Mesothelial cell of epicardium (in vitro differentiated cells): ENCODE results near the gene DYNC2H1. TPM values are rescaled to one million over a fixed set of nuclear protein-coding genes. Genes with fewer than 3 reads are reported as not detected.
A peak's percentile ranks its signal among the peaks of the same experiment; 100 is the strongest.

Experiments
- DNase-seq, 2 experiments: peaks; one replicate each; pipeline ENCODE4 v3.0.0; 2021; ENCODE audit warnings: low spot score in 2 of 2; ENCODE audit not compliant: unreplicated experiment in 2 of 2
- H3K27ac Mint-ChIP-seq: 2 replicates; pipeline ENCODE4 v1.8.0; 2021; ENCODE audit warnings: mixed read lengths
- H3K27me3 Mint-ChIP-seq: 2 replicates; pipeline ENCODE4 v1.8.0; 2021; ENCODE audit warnings: low read depth, mixed read lengths
- H3K36me3 Mint-ChIP-seq: 2 replicates; pipeline ENCODE4 v1.8.0; 2021; ENCODE audit warnings: mixed read lengths
- H3K4me1 Mint-ChIP-seq: 2 replicates; pipeline ENCODE4 v1.8.0; 2021; ENCODE audit warnings: mixed read lengths
- H3K4me3 Mint-ChIP-seq: 2 replicates; pipeline ENCODE4 v1.8.0; 2021; ENCODE audit warnings: mild to moderate bottlenecking, moderate library complexity, mixed read lengths
- H3K9me3 Mint-ChIP-seq: 2 replicates; pipeline ENCODE4 v1.8.0; 2021; ENCODE audit warnings: mixed read lengths
- total RNA-seq: library from RNA; stranded (reverse); gene quantifications from 3 replicates; pipeline ENCODE4 v1.2.1, GENCODE V29; 2021
- TF ChIP-seq, protein P1 (sequence below): fragments of 200-600 bp; sonication (generic); IDR thresholded peaks from one replicate; pipeline ENCODE4 v1.5.0; 2021; ENCODE audit warnings: antibody characterized with exemption; ENCODE audit not compliant: unreplicated experiment

The DYNC2H1 gene
- total RNA-seq, 1 donor from 2014 or later: 18.0 TPM

DNA sequence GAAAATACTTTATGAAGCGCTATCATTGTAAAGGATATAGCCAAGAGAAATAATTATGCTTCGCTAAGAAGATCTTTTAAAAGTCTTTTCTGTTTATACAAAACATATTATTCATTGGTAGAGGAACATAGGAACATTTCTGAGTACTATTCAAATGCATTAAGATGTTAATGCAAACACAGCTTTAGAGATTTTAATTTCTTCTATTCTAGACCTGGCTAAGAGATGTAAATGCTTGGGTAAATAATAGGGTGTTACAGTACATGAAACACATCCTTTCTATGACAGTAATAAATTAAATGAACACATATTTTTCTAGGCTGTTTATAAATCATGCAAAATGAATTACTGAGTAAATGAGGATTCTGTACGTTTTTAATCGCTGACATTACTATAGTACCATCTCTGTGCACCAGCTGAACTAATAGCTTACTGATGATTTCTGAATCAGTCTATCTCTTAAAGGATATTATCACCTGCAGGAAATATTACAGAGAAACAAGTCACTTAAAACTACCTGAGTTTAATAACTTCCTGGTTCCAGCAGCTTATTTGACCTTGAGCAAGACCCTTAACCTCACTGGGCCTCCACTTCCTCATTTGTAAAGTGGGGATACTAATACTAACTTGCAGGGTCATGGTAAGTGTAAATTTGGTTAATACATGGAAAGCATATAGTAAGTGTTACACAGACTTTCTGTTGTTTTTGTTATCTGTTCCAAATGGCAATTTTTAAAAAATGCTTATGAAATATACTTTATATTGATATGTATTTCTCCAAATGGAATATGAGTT is 344.9 kb downstream of the DYNC2H1 start:
- DNase-seq: no peak
- TF ChIP-seq, protein P1, sequence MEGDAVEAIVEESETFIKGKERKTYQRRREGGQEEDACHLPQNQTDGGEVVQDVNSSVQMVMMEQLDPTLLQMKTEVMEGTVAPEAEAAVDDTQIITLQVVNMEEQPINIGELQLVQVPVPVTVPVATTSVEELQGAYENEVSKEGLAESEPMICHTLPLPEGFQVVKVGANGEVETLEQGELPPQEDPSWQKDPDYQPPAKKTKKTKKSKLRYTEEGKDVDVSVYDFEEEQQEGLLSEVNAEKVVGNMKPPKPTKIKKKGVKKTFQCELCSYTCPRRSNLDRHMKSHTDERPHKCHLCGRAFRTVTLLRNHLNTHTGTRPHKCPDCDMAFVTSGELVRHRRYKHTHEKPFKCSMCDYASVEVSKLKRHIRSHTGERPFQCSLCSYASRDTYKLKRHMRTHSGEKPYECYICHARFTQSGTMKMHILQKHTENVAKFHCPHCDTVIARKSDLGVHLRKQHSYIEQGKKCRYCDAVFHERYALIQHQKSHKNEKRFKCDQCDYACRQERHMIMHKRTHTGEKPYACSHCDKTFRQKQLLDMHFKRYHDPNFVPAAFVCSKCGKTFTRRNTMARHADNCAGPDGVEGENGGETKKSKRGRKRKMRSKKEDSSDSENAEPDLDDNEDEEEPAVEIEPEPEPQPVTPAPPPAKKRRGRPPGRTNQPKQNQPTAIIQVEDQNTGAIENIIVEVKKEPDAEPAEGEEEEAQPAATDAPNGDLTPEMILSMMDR: no peak
- no peaks in the 10 kb centered on the region for H3K27me3 Mint-ChIP-seq
- peaks cover 2% of the 10 kb centered on the region for H3K36me3 Mint-ChIP-seq
- no peaks in the 10 kb centered on the region for H3K9me3 Mint-ChIP-seq
- no peaks in the 10 kb centered on the region for H3K4me1 Mint-ChIP-seq
- no peak overlapping the region for H3K4me3 Mint-ChIP-seq
- H3K27ac Mint-ChIP-seq: no peak overlapping the region

DNA sequence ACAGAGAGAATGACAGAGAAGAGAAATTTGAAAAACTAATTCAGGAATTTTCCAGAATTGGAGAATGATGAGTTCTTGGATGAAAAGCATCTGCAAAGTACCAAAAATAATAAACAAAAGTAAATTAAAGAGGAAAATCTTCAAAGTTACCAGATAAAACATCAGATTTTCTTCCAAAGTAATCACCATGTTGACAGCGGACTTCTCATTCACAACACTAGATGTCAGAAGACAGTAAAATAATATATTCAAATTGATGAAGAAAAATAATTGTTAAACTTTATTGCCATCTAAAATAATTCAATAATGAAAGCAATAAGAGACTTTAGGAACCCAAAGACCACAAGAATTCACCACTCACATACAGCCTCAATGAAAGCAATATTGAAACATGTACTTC is 355.2 kb downstream of the DYNC2H1 start:
- Mint-ChIP-seq H3K4me3 (no peak overlapping the region), H3K27me3 (no peaks in the 10 kb centered on the region), H3K4me1 (peaks cover 3% of the 10 kb centered on the region), H3K27ac (no peak overlapping the region), H3K36me3 (peaks cover 1% of the 10 kb centered on the region), H3K9me3 (no peaks in the 10 kb centered on the region)
- no peak for DNase-seq
- TF ChIP-seq, protein P1: no peak

DNA sequence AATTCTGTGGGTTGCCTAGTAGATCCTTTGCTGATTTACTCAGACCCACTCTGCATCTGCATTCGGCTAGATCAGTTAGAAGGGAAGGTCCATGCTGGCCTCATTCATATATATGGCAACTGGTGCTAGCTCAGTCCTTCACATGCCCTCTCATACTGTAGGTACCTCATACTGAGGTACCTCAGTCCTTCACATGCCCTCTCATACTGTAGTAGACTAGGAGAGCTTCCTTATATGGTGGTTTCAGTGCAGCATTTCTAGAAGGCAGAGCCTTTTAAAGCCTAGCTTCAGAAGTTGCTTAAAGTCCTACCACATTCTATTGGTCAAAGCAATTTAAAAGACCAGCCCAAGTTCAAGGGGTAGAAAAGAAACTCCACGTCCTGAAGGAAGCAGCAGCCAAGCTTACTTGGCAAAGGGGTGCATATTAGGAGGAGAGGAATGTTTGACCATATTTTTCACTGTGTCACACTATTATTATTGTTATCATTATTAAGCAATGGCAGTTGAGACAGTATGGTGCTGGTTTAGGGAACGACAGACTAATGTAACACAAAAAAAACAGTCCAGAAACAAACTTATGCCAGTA is 356.4 kb downstream of the DYNC2H1 start:
- DNase-seq: no peak
- H3K9me3 Mint-ChIP-seq: no peaks in the 10 kb centered on the region
- no peak overlapping the region for H3K4me3 Mint-ChIP-seq
- H3K27me3 Mint-ChIP-seq: no peaks in the 10 kb centered on the region
- no peaks in the 10 kb centered on the region for H3K36me3 Mint-ChIP-seq
- peaks cover 3% of the 10 kb centered on the region for H3K4me1 Mint-ChIP-seq
- H3K27ac Mint-ChIP-seq: no peak overlapping the region
- TF ChIP-seq, protein P1: no peak

DNA sequence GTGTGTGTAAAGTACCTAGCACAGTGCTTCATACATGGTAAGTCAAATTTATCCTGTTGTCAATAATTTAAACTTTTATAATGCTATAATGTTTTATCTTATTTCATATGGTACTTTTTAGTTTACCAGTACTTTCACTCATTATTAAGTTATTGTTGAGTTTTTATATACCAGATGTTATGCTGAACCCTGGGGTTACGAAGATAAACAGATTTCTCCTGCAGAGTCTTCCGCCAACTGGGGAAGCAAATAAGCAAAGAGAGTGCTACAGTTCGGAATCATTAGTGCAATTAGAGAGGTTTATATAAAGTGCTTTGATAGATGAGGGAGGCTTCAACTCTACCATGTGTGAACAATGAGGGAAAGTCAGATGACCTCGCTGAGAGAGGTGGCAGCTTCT is 362.3 kb downstream of the DYNC2H1 start:
- Mint-ChIP-seq H3K4me1 (peaks cover 16% of the 10 kb centered on the region), H3K27ac (no peak overlapping the region), H3K4me3 (no peak overlapping the region), H3K36me3 (peaks cover 7% of the 10 kb centered on the region), H3K27me3 (no peaks in the 10 kb centered on the region), H3K9me3 (peaks cover 4% of the 10 kb centered on the region)
- no peak for DNase-seq
- TF ChIP-seq, protein P1: no peak

DNA sequence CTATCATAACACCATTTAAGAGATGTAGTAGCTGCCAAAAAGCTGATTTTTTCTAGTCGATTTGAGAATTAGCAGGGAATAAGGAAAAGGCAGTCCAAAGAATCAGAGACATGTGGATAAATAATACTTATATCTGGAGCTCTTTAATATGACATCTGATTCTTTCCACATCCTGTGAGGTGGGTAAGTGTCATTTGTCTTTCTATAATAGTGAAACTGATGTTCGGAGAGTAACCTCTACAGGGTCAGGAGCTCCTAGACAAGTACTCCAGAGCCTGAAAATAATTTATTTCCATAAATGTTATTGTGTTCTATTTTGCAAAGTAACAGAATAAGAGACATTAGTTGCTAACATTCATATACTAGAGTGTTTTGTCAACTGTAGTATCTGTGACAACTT is 367.6 kb downstream of the DYNC2H1 start:
- Mint-ChIP-seq H3K27ac (peak overlapping the region; percentile 25), H3K9me3 (peaks cover 5% of the 10 kb centered on the region), H3K36me3 (peaks cover under 1% of the 10 kb centered on the region), H3K4me1 (peaks cover 17% of the 10 kb centered on the region), H3K4me3 (no peak overlapping the region), H3K27me3 (no peaks in the 10 kb centered on the region)
- TF ChIP-seq, protein P1: no peak
- no peak for DNase-seq
